HG02588 (cell line): Measurements from ENCODE around the gene OPHN1.
"Not testable (repeated sequence)": the region's sequence is repeated elsewhere in the genome, so short reads cannot be mapped to it uniquely, and the experiment has no call there.

Experiments used
- ATAC-seq: cut with Tn5 transposase; IDR thresholded peaks from one replicate; pipeline ENCODE4 v1.9.1; 2021; ENCODE audit warnings: mild to moderate bottlenecking, moderate library complexity; ENCODE audit not compliant: unreplicated experiment

The OPHN1 gene

GRCh38 chrX:68083510-68083909 is 349.8 kb downstream of the OPHN1 start:
- ATAC-seq = no peak

GRCh38 chrX:68079961-68080360 is 353.3 kb downstream of the OPHN1 start:
- no peak for ATAC-seq

GRCh38 chrX:68078801-68079200 is 354.5 kb downstream of the OPHN1 start:
- ATAC-seq = not testable (repeated sequence)

DNA sequence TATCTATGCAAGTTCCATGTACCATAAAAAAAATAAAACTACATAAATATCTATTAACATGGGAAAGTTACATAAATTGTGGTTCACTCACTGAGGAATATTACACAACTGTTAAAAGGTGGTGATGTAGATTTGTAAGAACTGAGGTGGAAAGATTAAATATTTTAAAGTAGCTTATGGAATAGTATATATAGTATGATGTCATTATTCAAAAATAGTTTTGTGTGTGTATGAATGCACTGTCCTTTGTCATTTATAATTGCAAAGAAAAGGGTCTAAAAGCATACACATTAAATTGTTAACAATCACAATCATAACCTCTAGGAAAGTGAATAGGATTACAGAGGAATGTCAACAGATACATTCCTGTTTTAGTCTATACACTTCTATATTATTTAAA is 355.9 kb downstream of the OPHN1 start:
- ATAC-seq = no peak

GRCh38 chrX:68072041-68072440 is 361.3 kb downstream of the OPHN1 start:
- ATAC-seq = no peak

DNA sequence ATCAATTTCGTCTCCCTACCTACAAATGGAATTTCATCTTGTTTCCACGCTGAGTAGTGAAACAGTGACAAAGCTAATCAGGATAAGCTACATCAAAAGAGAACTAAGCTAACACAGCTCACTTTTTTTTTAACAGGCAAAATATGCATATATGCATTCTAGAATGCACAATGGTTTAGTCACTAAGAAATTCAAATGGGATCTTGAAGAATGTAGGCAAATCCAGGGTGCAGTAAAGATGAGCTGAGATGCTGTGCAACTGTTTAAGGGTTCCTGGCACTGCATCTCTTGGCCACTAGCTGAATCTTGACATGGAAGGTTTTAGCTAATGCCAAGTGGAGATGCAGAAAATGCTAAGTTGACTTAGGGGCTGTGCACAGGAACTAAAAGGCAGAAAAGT is 363.2 kb downstream of the OPHN1 start:
- not testable (repeated sequence) for ATAC-seq

GRCh38 chrX:68061206-68061535 is 372.1 kb downstream of the OPHN1 start:
- no peak for ATAC-seq

- no peak for ATAC-seq
Measured at GRCh38 chrX:68060506-68061205, 372.6 kb downstream of the OPHN1 start.

GRCh38 chrX:68059469-68059868 is 373.8 kb downstream of the OPHN1 start:
- ATAC-seq = no peak

- no peak for ATAC-seq
Measured at GRCh38 chrX:68049466-68049865, 383.8 kb downstream of the OPHN1 start.

DNA sequence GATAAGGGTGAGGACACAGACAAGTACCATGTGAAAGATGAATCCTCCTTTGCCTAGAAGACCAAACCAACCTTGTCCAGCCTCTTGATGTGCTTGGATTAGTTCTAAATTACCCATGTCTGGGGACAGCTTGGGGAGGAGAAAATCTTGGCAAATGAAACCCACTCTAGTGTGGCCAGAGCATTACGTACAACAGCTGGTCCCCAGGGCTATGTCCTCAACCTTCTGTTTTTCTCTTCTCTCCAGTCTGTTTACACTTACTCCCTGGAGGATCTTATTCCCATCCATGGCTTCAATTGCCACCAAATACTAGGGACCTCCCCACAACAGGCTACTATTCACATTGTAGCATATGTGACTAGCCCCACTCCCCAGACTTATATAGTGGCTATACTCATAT is 384.5 kb downstream of the OPHN1 start:
- no peak for ATAC-seq

DNA sequence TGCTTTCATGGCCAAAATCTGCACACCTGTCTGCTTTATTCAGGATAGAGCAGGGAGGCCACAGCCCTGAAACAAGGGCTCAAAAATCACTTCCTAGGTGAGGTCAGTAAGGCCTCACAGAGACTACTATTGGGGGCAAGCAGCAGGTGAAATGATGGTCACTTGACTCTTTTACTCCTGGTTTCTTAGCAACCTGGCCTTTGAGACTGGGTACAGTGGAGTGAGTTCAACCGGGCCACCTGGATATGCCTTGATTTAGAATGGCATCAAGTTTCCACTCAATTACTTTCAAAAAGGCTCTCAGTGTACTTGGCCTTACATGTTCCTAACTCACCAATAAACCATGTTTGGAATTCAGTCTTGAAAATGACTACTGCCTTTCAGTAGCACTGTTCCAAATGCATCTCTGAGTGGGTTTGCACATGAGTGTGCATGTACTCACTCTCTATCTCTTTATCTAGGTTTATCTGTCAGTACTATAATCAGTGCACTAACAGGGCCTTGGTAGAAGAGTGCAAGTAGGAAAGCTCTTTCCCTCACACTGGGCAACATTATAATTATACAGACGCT is 388.2 kb downstream of the OPHN1 start:
- ATAC-seq = no peak

GRCh38 chrX:68043713-68044438 is 389.4 kb downstream of the OPHN1 start:
- no peak for ATAC-seq

GRCh38 chrX:68041110-68041509 is 392.2 kb downstream of the OPHN1 start:
- no peak for ATAC-seq

DNA sequence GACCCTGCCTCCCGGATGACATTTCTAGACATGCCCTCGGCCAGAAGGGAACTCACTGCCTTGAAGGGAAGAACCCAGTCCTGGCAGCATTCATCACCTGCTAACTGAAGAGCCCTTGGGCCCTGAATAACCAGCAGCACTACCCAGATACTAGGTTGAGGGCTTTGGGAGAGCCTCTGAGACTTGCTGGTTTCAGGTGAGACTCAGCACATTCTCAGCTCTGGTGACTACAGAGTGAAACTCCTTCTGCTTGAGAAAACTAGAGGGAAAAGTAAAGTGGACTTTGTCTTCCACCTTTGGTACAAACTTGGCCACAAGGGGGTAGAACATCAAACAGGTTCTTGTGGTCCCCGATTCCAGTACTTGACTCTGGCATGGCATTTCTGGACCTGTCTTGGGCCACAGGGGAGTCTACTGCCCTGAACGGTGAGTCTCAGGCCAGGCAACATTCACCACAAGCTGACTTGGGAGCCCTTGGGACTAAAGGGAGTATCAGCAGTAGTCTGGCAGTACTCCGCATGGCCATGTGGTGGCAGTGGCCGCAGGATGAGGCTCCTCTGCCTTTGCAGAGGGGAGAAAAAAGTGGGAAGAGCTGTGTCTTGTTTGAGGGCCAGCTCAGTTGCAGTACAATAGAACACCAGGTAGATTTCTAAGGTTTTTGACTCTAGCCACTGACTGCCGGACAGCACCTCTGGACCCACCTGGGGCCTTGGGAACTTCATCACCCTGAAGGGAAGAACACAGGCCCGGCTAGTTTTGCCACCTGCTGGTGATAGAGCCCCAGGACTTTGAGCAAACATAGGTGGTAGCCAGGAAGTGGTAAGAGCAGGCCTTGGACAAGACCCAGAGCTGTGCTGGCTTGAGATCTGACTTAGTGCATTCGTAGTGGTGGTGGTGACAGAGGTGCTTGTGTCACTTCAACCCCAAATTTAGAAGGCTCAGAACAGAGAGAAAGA is 414.8 kb downstream of the OPHN1 start:
- ATAC-seq = no peak

DNA sequence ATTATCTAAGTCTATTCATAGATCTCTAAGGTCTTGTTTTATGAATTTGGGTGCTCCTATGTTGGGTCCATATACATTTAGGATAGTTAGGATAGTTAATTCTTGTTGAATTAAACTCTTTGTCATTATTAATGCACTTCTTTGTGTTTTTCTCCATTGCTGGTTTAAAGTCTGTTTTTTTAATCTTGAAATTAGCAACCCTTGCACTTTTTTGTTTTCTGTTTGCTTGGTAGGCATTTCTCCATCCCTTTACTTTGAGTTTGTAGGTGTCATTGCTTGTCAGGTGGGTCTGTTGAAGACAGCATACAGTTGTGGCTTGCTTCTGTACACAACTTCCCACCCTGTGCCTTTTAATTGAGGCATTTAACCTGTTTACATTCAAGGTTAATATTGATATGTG is 434.8 kb downstream of the OPHN1 start:
- no peak for ATAC-seq
